HG02938 (cell line): ENCODE measurements around the gene FAM20B.
A peak's percentile ranks its signal among the peaks of the same experiment; 100 is the strongest.
"Not testable (repeated sequence)": the region's sequence is repeated elsewhere in the genome, so short reads cannot be mapped to it uniquely, and the experiment has no call there.

Experiments used
- ATAC-seq: cut with Tn5 transposase; IDR thresholded peaks from one replicate; pipeline ENCODE4 v1.9.1; 2021; ENCODE audit warnings: mild to moderate bottlenecking, moderate library complexity; ENCODE audit not compliant: unreplicated experiment

The FAM20B gene

DNA sequence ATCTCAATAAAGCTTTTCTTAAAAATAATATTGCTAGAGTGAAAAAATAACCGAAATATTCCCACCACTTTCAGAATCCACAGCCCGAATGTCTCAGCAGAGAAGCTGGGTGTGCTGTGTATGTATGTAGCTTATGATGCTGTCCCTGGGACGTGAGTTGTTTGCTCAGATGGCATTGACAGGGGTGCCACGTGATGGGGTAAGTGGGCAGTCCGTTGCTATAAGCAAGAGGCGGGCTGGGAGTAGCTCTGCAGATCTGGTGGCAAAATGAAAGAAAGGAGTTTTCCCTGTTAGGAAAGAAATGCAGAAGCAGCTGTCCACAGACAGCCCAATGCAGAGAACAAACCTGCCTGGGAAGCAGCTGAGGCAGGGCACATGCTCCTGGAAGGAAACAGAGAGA, 3.8 kb upstream of the FAM20B start:
- no peak for ATAC-seq

DNA sequence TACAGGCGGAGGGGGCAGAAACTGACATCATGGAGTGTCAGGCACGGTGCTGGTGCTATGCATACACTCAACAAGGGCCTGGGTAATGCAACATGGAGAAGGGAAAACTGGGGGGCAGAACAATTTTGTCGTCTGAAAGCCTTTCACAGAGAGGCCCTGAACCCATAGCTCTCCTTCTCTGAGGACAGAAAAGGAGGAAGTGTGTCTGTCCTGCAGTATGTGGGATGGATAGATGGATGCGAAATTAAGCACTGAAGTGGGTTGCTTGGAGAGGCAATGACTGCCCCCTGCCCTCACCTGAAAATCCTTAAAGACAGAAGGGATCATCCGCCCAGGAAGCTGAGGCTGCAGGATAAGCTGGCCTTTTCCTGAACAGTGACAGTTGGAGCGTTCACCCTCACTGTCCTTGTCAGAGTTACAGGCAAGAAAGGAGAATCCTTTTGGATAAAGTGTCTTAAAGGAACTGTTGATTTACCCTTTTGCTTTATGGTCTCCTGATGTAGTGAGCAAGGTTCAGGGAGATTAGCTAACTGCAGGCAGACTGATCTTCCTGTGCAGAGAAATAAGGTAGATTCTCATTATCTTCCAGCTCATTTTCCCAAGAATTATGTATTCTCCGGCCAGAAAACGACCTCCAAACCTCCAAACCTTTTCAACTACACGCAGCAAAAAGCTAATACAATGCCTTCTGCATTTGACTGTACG, 1.6 kb upstream of the FAM20B start:
- ATAC-seq: no peak

DNA sequence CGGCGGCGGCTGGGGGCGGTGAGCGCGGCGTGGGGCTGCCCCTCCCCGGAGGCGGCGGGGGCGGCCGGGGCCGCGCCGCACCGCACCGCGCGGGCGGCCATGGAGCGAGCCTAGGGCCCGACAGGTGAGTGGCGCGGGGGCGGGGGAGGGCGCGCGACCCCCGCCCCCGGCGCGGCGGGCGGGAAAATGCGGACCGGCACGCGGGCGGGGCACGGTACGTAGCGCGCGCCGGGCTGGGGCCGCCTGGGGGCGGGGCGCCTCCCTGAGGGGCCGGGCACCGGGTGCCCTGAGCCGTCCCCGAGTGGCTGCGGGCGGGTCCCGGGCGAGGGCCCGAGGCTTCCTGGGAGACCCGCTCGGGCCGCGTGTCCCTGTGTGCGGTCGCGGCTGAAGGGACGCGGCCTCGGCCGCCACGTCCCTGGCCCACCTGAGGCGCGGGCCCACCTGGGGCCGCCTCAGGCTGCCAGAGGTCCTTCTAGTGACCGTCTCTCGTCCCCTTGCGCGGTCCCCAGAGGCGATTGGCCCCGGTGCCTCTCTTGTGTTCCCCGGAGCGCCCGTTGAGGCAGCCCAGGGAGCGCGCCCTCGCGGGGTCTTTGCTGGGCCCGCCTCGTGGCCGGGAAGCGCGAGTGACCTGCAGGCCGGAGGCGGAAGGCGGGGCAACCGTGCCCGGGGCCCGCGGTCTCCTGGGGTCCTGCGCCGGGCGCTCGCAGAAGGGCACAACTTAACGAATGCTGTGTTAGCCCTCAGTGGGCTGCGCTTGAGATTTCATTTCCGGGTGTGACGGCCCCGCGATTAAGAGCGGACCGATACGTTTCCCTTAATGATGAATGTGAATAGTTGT, 500 bp downstream of the FAM20B start:
- ATAC-seq: peak; percentile 66

DNA sequence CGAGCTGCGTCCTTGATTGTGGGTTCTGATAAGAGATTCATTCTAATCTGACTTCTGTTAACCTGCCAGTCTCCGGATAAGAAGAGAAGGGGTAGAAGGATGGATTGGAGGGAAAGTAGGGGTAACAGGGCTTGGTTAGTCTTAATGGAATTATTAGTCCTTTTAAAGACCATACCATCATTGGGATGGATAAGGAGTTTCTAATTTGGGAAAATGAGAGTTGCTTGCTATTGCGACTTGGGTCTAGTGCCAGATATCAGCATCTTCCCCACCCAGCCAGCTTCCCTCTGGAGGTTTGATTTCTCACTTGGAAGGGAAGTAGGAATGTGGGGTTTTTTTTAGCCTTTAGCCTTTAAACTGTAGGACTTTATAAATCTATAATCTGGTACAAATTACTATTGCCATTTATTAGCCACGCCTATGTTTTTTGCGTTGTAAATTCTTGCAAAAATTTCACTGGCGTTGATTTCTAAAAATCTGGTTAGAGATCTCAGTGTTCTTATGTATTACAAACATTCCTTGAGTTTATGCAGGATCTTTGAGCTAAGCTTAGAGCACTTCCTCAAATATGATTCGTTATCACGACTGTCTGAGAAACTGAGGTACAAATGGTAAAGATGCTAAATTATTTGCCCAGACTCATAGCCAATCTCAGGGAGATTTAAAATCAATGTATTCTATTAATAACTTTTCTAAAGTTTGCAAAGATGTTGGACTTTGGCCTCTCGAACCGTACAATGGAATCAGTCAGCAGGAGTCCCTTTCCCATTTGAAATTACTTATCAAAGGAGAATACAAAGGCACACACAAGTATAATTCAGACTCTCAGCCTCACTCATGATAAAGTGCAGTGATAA, 1.3 kb downstream of the FAM20B start:
- no peak for ATAC-seq

DNA sequence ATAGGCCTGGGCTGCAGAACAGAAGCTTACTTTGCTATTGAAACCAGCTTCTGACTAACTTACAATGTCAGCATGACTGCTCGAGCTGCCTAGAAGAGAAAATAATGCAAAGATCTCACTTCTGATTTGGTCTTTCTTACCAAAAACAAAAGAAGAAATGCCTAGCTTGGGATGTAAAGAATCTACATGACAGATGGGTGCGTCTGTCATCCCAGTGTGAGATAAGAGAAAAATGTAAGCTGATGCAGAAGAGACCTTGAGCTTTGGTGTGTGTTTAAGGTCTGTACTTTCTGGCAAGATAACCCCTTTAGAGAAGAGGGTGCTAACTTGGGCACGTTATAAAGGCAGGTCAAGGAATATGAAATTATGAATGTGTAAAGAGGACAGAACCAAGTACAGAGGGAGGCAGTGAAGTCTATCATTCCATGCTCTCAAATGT, 3.6 kb downstream of the FAM20B start:
- no peak for ATAC-seq

DNA sequence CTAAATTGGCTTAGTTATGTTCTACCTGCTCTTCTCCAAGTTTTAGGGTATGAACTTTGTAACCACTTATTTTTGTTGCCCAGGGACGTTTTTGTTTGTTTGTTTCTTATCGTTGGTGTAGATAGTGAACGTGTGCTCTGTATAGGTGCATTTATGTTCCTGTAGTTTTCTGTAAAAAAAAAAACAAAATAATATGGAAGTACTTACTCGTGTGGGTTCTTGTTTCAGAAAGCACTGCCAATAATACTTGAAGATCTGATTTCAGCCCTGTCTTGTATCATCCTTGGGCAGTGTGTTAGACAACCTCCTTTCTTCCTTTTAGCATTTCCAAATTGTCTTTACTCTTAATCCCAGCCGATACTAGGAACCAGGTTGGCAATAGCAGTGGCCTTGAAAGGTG, 4.4 kb downstream of the FAM20B start:
- ATAC-seq: no peak

DNA sequence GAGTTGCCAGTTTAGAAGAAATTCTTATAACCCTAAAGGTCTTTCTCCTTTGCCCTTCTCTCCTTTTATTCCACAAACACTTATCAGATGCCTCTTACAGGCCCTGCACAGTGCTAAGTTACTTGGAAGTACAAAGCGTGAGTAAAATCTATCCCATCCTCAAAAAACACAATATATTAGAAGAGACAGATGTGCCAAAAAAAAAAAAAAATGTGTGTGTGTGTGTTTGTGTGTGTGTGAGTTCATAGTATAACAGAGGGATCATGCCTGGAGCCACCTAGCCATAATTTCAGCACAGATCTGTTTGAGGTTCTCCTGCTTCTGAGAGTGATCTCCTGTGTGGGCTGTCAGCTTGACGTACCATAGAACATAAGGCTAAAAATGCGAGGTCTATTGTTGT, 5.0 kb downstream of the FAM20B start:
- no peak for ATAC-seq

DNA sequence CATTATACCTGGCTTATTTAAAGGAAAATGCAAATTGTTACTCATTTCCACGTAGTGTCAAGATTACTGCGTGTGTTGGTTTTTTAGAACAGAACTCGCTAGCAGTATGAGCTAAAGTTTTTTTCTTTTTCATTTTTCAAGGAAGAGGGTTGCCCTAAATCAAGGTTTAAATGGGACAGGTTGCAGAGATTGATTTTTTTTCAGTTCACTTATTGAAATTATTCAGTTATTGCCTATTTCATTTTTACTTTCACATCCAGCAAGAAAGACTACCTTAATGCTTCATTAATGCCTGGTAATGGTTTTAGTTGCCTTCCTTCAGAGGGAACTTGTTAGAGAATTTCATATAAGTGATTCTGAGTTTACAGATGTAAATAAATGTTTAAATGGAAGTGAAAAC, 5.6 kb downstream of the FAM20B start:
- ATAC-seq: no peak

DNA sequence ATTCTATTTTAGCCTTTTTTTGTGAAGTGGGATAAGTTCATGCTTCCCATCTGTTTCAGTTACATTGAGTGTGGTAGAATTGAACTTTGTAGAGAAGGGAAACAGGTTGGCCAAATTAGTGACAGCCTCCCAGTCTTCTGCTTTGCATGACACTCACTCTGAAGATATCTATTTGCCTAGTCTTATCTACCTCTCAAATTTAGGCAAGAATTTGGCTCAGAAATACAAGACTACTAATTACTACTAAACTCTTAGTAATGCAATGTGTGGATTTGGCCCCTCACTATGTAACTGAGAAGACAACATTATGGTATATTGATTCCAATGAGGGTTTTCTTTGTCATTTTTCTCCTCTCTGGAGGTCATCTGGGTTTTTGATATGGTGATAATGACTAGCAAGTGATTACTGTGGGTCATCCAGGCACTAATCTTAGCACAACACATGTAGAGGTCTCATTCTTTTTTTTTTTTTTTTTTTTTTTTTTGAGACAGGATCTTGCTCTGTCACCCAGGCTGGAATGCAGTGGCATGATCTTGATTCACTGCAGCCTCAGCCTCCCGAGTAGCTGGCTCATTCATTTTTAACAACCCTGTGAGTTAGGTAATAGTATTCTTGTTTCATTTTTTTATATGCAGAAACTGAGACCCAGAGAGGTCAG, 6.3 kb downstream of the FAM20B start:
- no peak for ATAC-seq

DNA sequence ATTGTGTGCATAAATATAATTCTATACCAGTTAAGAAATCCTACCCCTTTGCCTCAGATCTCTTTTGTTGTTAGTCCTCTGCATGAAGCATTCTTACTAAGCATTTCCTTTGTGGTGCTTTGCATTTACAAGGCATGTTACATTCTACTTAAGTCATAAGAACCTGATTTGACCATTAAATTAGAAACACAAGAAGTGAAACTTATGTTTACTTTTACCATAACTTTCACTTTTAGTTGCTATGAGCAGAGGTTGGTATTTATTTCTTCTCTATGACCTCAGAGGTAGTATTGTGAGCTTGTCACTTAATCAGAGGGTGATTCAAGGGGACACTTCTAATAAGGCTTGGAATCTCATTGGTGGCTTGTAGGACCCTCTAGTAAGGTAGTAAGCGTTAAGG, 9.0 kb downstream of the FAM20B start:
- ATAC-seq: peak; percentile 85

DNA sequence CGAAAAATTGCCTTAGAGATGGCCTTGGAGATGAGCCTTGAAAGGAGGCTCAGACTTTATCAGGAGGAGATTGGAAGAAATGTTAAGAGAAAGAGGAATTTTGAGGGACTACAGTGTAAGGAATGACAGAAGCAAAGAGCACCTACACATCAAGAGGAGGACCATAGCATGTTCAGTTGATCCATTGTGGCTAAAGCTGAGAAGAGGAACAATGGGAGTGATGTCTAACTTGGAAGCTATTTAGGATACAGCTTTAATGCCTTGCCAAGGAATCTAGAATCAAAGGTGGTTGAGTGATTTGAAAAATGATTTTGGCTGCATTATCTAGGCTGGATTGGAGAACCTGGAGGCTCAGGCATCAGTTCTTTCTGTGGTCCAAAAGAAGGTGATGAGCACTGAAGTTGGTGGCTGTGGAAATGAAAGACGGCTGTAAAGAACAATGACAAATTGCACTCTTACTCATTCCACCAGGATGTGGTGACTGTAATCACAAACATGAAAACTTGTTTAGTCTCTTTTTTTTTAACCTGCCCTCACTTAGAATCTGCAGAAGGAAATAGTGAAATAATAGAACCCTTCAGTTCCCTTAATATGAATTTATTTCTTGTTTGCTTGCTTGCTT, 11.3 kb downstream of the FAM20B start:
- ATAC-seq: peak; percentile 52

DNA sequence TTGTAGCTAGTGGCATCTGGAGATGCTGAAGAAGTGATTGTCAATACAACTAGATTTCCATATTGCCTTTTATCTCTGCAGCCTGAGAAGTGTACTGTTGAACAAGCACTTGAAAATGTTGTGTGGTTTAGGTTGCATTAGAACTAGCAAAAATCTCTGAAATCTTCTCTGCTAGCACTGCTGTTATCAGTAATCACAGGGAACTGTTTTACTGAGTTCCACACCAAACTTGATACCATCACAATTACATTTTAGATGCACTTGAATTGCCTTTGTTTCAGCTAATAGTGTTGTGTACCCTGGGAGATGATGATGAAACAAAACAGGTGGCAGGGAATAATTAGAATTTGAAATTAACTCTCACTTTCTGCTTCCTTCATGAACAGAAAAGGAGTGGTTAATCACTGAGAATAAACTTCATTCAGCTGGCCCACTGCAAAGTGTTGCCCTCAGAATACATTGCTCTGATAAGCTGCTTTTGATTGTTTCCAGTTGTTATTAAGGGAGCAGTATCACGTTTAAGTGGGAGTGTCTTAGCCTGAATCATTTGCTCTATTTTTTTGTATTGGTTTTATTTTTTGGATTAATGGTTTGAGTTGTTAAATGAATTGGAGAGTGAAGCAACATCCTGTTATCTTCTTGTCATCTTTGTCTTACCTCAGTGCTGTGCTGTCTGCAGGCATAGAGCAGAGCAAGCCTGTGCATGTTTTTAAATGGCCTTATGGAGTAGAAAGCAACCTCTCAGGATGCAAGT, 13.0 kb downstream of the FAM20B start:
- ATAC-seq: no peak

DNA sequence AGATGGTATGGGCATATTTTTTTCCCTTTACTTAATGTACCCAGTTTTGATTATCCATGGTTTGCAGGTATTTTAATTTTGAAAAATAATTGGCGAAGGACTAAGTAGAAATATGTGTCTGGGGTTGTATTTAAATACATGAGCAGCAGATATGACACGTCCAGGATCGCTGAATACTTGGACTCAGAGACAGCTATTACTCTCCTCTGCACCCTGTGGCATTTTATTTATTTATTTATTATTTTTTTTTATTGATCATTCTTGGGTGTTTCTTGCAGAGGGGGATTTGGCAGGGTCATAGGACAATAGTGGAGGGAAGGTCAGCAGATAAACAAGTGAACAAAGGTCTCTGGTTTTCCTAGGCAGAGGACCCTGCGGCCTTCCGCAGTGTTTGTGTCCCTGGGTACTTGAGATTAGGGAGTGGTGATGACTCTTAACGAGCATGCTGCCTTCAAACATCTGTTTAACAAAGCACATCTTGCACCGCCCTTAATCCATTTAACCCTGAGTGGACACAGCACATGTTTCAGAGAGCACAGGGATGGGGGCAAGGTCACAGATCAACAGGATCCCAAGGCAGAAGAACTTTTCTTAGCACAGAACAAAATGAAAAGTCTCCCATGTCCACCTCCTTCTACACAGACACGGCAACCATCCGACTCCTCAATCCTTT, 13.9 kb downstream of the FAM20B start:
- not testable (repeated sequence) for ATAC-seq

DNA sequence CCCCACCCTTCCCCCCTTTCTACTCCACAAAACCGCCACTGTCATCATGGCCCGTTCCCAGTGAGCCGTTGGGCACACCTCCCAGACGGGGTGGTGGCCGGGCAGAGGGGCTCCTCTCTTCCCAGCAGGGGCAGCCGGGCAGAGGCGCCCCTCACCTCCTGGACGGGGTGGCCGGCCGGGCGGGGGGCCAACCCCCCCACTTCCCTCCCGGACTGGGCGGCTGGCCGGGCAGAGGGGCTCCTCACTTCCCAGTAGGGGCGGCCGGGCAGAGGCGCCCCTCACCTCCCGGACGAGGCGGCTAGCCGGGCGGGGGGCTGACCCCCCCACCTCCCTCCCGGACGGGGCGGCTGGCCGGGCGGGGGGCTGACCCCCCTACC, 14.5 kb downstream of the FAM20B start:
- not testable (repeated sequence) for ATAC-seq

DNA sequence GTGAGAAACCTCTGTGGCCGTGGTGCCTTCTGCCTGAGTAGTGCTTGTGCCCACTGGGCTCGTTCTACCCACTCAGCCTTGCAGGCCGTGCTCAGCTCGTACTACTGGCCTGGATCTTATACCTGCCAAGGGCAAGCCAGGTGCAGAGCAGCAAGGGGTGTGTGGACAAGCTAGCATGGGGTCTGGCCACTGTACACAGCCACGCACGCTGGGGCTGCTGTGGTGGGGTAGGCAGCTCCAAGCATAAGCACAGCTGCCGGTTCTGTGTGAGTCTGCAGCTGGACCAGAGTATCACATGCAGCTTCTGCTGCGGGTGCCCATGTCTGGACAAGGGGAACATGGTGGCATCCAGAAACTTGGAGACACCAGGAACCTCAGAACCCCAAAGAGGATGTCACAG, 16.4 kb downstream of the FAM20B start:
- no peak for ATAC-seq

DNA sequence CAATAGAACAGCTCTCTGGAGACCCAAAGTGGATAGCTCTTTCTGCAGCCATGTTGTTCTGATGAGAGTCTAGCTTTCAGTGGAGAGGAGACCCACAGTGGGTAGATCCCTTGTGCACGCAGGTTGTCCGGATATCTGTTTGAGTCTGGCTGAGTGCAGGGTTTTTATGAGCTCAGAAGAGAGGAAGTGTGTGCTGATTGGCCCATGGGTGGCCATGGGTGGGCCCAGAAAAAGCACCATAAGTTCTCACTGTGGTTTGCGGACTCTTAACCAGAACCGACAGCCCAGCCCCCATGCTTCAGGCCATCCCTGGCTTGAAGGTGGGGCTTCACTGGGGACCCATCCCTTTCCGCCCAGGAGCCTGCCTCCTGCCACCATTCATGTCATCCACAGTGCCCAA, 17.0 kb downstream of the FAM20B start:
- ATAC-seq: no peak

DNA sequence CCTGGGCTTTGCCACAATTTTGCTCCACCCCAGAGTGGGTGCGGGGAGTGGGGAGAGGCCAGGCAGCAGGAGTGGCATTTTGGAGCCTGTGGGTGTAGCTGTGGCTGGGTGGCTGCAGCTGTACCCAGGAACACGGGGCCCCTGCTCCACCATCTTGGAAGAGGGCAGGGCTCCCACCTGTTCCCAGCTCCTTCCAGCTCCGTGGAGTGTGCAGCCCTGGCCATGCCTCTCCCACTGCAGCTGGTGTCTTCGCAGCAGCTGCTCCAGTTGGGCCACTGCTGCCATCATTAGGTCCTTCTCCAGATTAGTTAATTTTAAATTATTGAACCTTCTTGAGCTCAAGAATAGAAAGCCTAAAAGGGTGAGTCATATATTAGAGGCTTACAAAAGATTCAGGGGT, 17.6 kb downstream of the FAM20B start:
- no peak for ATAC-seq

DNA sequence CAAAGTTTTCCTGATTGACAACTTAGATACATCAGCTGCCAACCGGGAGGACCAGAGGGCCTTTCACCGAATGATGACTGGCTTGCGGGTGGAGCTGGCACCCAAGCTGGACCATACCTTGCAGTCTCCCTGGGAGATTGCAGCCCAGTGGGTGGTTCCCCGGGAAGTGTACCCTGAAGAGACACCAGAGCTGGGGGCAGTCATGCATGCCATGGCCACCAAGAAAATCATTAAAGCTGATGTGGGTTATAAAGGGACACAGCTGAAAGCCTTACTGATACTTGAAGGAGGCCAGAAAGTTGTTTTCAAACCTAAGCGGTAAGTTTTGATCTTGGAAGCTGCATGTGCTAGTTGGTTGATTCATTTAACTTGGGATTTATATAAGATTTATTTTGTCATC, 18.2 kb downstream of the FAM20B start:
- ATAC-seq: no peak
